Stomach (tissue), 9 donors: Measurements from ENCODE around the gene SMARCD2. TPM values are rescaled to one million over a fixed set of nuclear protein-coding genes. Genes with fewer than 3 reads are reported as not detected.
A peak's percentile ranks its signal among the peaks of the same experiment; 100 is the strongest.

Source experiments
- DNase-seq, 2 donors: peaks; one replicate each; pipeline versions ENCODE4 v3.0.0 to v3.0.0-alpha.2; 2013 to 2019
- H3K27ac ChIP-seq, 5 donors: fragments of 200-600 bp in 4 of 5; sonication (generic) in 4 of 5; one replicate each; pipeline ENCODE4 v1.5.1; 2013 to 2019; ENCODE audit warnings: mild to moderate bottlenecking in 1 of 5, moderate library complexity in 1 of 5
- H3K27me3 ChIP-seq, 3 donors: fragments of 200-600 bp; sonication (generic); one replicate each; pipeline ENCODE4 v1.5.1; 2017 to 2019; ENCODE audit warnings: mixed run types in 1 of 3
- H3K36me3 ChIP-seq, 4 donors: fragments of 200-600 bp; sonication (generic); 1 replicate in 3 of 4; 2 replicates in 1 of 4; pipeline ENCODE4 v1.5.1; 2016 to 2019
- H3K4me1 ChIP-seq, 4 donors: fragments of 200-600 bp; sonication (generic); one replicate each; pipeline ENCODE4 v1.5.1; 2016 to 2019
- H3K4me3 ChIP-seq, 4 donors: fragments of 200-600 bp; sonication (generic) in 3 of 4; one replicate each; pipeline ENCODE4 v1.5.1; 2016 to 2019; ENCODE audit warnings: mild to moderate bottlenecking in 1 of 4
- H3K9me3 ChIP-seq, 4 donors: fragments of 200-600 bp; sonication (generic); one replicate each; pipeline ENCODE4 v1.5.1; 2016 to 2019
- CTCF ChIP-seq, 7 experiments: fragments of 450-650 bp in 4 of 7; fragments of 200-600 bp in 3 of 7; sonication (generic) in 3 of 7; IDR thresholded peaks; one replicate each; pipeline ENCODE4 v1.5.1; 2016 to 2019; ENCODE audit warnings: antibody characterized with exemption in 7 of 7, control low read depth in 2 of 7, mild to moderate bottlenecking in 1 of 7
- EP300 ChIP-seq: sonication (generic); formaldehyde crosslinking; IDR thresholded peaks from one replicate; pipeline ENCODE4 v1.6.1; 2017; ENCODE audit warnings: antibody characterized with exemption
- POLR2A ChIP-seq, 4 donors: fragments of 450-650 bp; IDR thresholded peaks; one replicate each; pipeline ENCODE4 v1.6.1; 2016; ENCODE audit warnings: antibody characterized with exemption in 4 of 4, control low read depth in 2 of 4, mild to moderate bottlenecking in 1 of 4, moderate library complexity in 1 of 4
- POLR2AphosphoS5 ChIP-seq, 3 donors: sonication (generic); formaldehyde crosslinking; IDR thresholded peaks; one replicate each; pipeline ENCODE4 v1.6.1; 2016; ENCODE audit warnings: antibody characterized with exemption in 3 of 3
- whole genome bisulfite sequencing, 5 donors: extraction: QIAGEN DNeasy Blood & Tissue Kit in 3 of 5; methylation state at CpG; one replicate each; pipeline versions ENCODE4 v1.1.5 to v1.1.7; 2013 to 2018; 5-methylcytosine and 5-hydroxymethylcytosine counted together
- intact Hi-C: fragments of 100-400 bp; cut with DNase I; formaldehyde crosslinking; loops from one replicate; pipeline ENCODE4 v1.15.1; 2023; ENCODE audit warnings: low total_unique reads
- polyA plus RNA-seq, 3 donors: library from polyadenylated mRNA; stranded (reverse); fragments of 200-250 nt; gene quantifications; one replicate each; pipeline ENCODE4 v1.2.3, GENCODE V29; 2013
- total RNA-seq, 5 donors: library from RNA; depleted of rRNA; stranded (reverse); fragments of >200 nt; gene quantifications; one replicate each; pipeline versions ENCODE4 v1.1.0 to v1.2.3, GENCODE V29; 2014 to 2016
- donor health status: healthy with polysubstance abuse.
- donor health status: Bipolar disorder and iron deficiency.
- donor health status: healthy.

SMARCD2 gene
- total and polyA plus RNA-seq, 8 donors: 65.1 to 244 (median 94.5) TPM

- no peak for TF ChIP-seq CTCF (IDR thresholded peaks at IDR 0.05)
- no peak for TF ChIP-seq POLR2A (IDR thresholded peaks at IDR 0.05)
- no peak for TF ChIP-seq POLR2AphosphoS5 (IDR thresholded peaks at IDR 0.05)
- TF ChIP-seq EP300: no peak
- 76 to 84% (median 83%) methylated on average over 15 of the region's 15 CpGs for WGBS, 5 donors
- H3K9me3 ChIP-seq: no peaks in the 10 kb centered on the region
- peaks cover 28 to 49% (median 40%) of the 10 kb centered on the region in 4 donors for H3K4me1 ChIP-seq
- intact Hi-C loops: no loop called here
- no peaks in the 10 kb centered on the region for H3K27me3 ChIP-seq
- no peak overlapping the region for H3K4me3 ChIP-seq
- peaks cover 68 to 72% (median 70%) of the 10 kb centered on the region in 4 donors for H3K36me3 ChIP-seq
- peak overlapping the region in 2 of 5 donors; percentile 17 to 24 for H3K27ac ChIP-seq
- no peak for DNase-seq
Observed at GRCh38 chr17:63830904-63831491, 11.5 kb downstream of the SMARCD2 start.

GRCh38 chr17:63830278-63830677 is 12.2 kb downstream of the SMARCD2 start:
- TF ChIP-seq EP300 (no peak), CTCF (IDR thresholded peaks at IDR 0.05) (no peak), POLR2A (IDR thresholded peaks at IDR 0.05) (no peak), POLR2AphosphoS5 (IDR thresholded peaks at IDR 0.05) (no peak)

GRCh38 chr17:63828936-63829335 is 13.5 kb downstream of the SMARCD2 start:
- H3K4me3 ChIP-seq: peak overlapping the region in 2 of 4 donors; percentile 79 to 82
- H3K27ac ChIP-seq: peak overlapping the region in 4 of 5 donors; percentile 4 to 94 (median 8)
- no peaks in the 10 kb centered on the region for H3K27me3 ChIP-seq
- DNase-seq: no peak
- no peaks in the 10 kb centered on the region for H3K9me3 ChIP-seq
- no peak for TF ChIP-seq CTCF (IDR thresholded peaks at IDR 0.05)
- TF ChIP-seq POLR2A (IDR thresholded peaks at IDR 0.05): no peak
- no peak for TF ChIP-seq POLR2AphosphoS5 (IDR thresholded peaks at IDR 0.05)
- no peak for TF ChIP-seq EP300
- H3K36me3 ChIP-seq: peaks cover 66 to 71% (median 69%) of the 10 kb centered on the region in 4 donors
- intact Hi-C loops: no loop called here
- 92 to 94% (median 93%) methylated on average over 3 of the region's 3 CpGs for WGBS, 5 donors
- H3K4me1 ChIP-seq: peaks cover 27 to 41% (median 37%) of the 10 kb centered on the region in 4 donors

More at GRCh38 chr17:63830278-63830677, 12.2 kb downstream of the SMARCD2 start:
- Histone ChIP-seq H3K4me1 (peaks cover 32 to 51% (median 43%) of the 10 kb centered on the region in 4 donors), H3K9me3 (no peaks in the 10 kb centered on the region), H3K27me3 (no peaks in the 10 kb centered on the region), H3K27ac (no peak overlapping the region), H3K4me3 (no peak overlapping the region), H3K36me3 (peaks cover 65 to 71% (median 68%) of the 10 kb centered on the region in 4 donors)
- intact Hi-C loops: no loop called here
- WGBS, 5 donors: 85 to 92% (median 88%) methylated on average over 5 of the region's 5 CpGs
- DNase-seq: no peak

GRCh38 chr17:63827801-63828221 is 14.7 kb downstream of the SMARCD2 start:
- no peaks in the 10 kb centered on the region for H3K9me3 ChIP-seq
- H3K27ac ChIP-seq: peak overlapping the region; percentile 87 to 95 (median 94)
- intact Hi-C loops: no loop called here
- peaks cover 66 to 71% (median 69%) of the 10 kb centered on the region in 4 donors for H3K36me3 ChIP-seq
- no peaks in the 10 kb centered on the region for H3K27me3 ChIP-seq
- 1 to 2% (median 1%) methylated on average over 13 to 19 of the region's 19 CpGs for WGBS, 5 donors
- TF ChIP-seq CTCF (IDR thresholded peaks at IDR 0.05) (no peak), EP300 (no peak), POLR2A (IDR thresholded peaks at IDR 0.05) (no peak), POLR2AphosphoS5 (IDR thresholded peaks at IDR 0.05) (no peak)
- no peak for DNase-seq
- peaks cover 27 to 41% (median 37%) of the 10 kb centered on the region in 4 donors for H3K4me1 ChIP-seq
- H3K4me3 ChIP-seq: peak overlapping the region; percentile 73 to 82 (median 78)
